Endothelial cell of umbilical vein (primary cell): ENCODE results near the gene MGLL. TPM values are rescaled to one million over a fixed set of nuclear protein-coding genes. Genes with fewer than 3 reads are reported as not detected.

ENCODE experiments used
- BruUV-seq: library from RNA; stranded (reverse); fragments of 400-500 nt; replicated peaks from 2 replicates; lab custom pipeline; 2021; lab: Mats Ljungman, UMichigan
- CTCF ChIA-PET: fragments of 300-600, 350-600 bp; sonication (Branson Sonifier 250); formaldehyde crosslinking; loops from one replicate; lab custom pipeline; 2021; ENCODE audit warnings: antibody characterized with exemption, inconsistent platforms; lab: Charles Lee
- POLR2A ChIA-PET: fragments of 300-600, 350-600 bp; sonication (Branson Sonifier 250); formaldehyde crosslinking; loops from one replicate; lab custom pipeline; 2021; ENCODE audit warnings: antibody characterized with exemption, inconsistent platforms; lab: Charles Lee
- DNase-seq: peaks from one replicate; pipeline ENCODE4 v3.0.0-alpha.2; 2011; ENCODE audit warnings: low read depth, low spot score
- FAIRE-seq: peaks from 2 replicates; lab custom pipeline; 2011; peaks lifted over from hg19 to GRCh38; lab: Jason Lieb, UNC
- H2AFZ ChIP-seq: 2 replicates; pipeline ENCODE4 v1.6.0; 2012; ENCODE audit warnings: low read depth, low read length, control low read depth, inconsistent platforms
- H3K27ac ChIP-seq: 2 replicates; pipeline ENCODE4 v1.5.1; 2011; ENCODE audit warnings: low read depth, mild to moderate bottlenecking, control low read depth, low read length, moderate library complexity; ENCODE audit not compliant: insufficient read depth
- H3K27me3 ChIP-seq, 2 experiments: 2 replicates each; pipeline versions ENCODE4 v1.6.0 to v1.6.1; 2011; ENCODE audit warnings: low read length in 2 of 2, mixed read lengths in 1 of 2; ENCODE audit not compliant: control insufficient read depth in 2 of 2, insufficient read depth in 2 of 2
- H3K36me3 ChIP-seq, 2 experiments: 2 replicates in 1 of 2; 3 replicates in 1 of 2; pipeline ENCODE4 v1.5.1; 2011; ENCODE audit warnings: low read length in 2 of 2, mild to moderate bottlenecking in 1 of 2, moderate library complexity in 1 of 2; ENCODE audit not compliant: control insufficient read depth in 2 of 2, insufficient read depth in 2 of 2; ENCODE audit errors: extremely low read depth in 1 of 2
- H3K4me1 ChIP-seq: 3 replicates; pipeline ENCODE4 v1.5.1; 2011; ENCODE audit warnings: mild to moderate bottlenecking, low read length; ENCODE audit not compliant: control insufficient read depth, insufficient read depth; ENCODE audit errors: extremely low read depth
- H3K4me2 ChIP-seq: 2 replicates; pipeline ENCODE4 v1.6.1; 2011; ENCODE audit warnings: low read length, control low read depth, mixed read lengths; ENCODE audit not compliant: insufficient read depth
- H3K4me3 ChIP-seq, 3 experiments: fragments of 200-600 bp in 1 of 3; sonication (generic), shearing (Covaris generic) in 1 of 3; replicated peaks in 1 of 3; 2 replicates each; pipeline ENCODE4 v1.5.1; 2011 to 2016; ENCODE audit warnings: control low read depth in 3 of 3, low read length in 3 of 3, mild to moderate bottlenecking in 2 of 3, inconsistent platforms in 1 of 3, low read depth in 1 of 3, moderate library complexity in 1 of 3; ENCODE audit not compliant: insufficient read depth in 1 of 3
- H3K79me2 ChIP-seq: 2 replicates; pipeline ENCODE4 v1.6.0; 2012; ENCODE audit warnings: low read length, inconsistent platforms; ENCODE audit not compliant: control insufficient read depth, insufficient read depth
- H3K9ac ChIP-seq: replicated peaks from 2 replicates; pipeline ENCODE3; 2011; ENCODE audit warnings: low read length, control low read depth; ENCODE audit not compliant: insufficient read depth; ENCODE audit errors: extremely low read depth
- H3K9me1 ChIP-seq: replicated peaks from 3 replicates; pipeline ENCODE4 v1.6.0; 2011; ENCODE audit warnings: mild to moderate bottlenecking, low read length; ENCODE audit not compliant: control insufficient read depth, insufficient read depth; ENCODE audit errors: extremely low read depth
- H3K9me3 ChIP-seq: replicated peaks from 2 replicates; pipeline ENCODE4 v1.5.1; 2012; ENCODE audit warnings: low read length, inconsistent platforms; ENCODE audit not compliant: control insufficient read depth, insufficient read depth
- H4K20me1 ChIP-seq: replicated peaks from 2 replicates; pipeline ENCODE3; 2011; ENCODE audit warnings: mild to moderate bottlenecking, low read length; ENCODE audit not compliant: control insufficient read depth, insufficient read depth; ENCODE audit errors: extremely low read depth
- EZH2 ChIP-seq: IDR thresholded peaks from 2 replicates; pipeline ENCODE4 v1.6.1; 2012; ENCODE audit warnings: borderline replicate concordance, low read depth, mild to moderate bottlenecking, moderate library complexity, low read length, inconsistent platforms; ENCODE audit not compliant: severe bottlenecking
- MYC ChIP-seq: IDR thresholded peaks from one replicate; pipeline ENCODE4 v1.6.1; 2011; ENCODE audit warnings: mild to moderate bottlenecking, low read depth, low read length
- POLR2A ChIP-seq: IDR thresholded peaks from 2 replicates; pipeline ENCODE4 v1.6.1; 2012; ENCODE audit warnings: low read depth, mild to moderate bottlenecking, control low read depth, low read length
- POLR2AphosphoS5 ChIP-seq: IDR thresholded peaks from 2 replicates; pipeline ENCODE4 v1.6.1; 2012; ENCODE audit warnings: low read depth, mild to moderate bottlenecking, control low read depth, low read length, moderate library complexity; ENCODE audit not compliant: insufficient read depth
- dilution Hi-C: fragments of 300-500 bp; cut with MboI; formaldehyde crosslinking; loops from one replicate; pipeline ENCODE4 v1.15.0; 2019; ENCODE audit warnings: low sequenced_read_pairs; ENCODE audit not compliant: extremely low pct_ligation_motif_present
- intact Hi-C: fragments of 100-400 bp; cut with micrococcal nuclease; formaldehyde crosslinking; loops from one replicate; pipeline ENCODE4 v1.10.0; 2022
- polyA plus RNA-seq, 4 experiments: library from polyadenylated mRNA; depleted of rRNA in 3 of 4; stranded (reverse) in 3 of 4; unstranded in 1 of 4; fragments of >200 nt; gene quantifications; 2 replicates each; pipeline versions ENCODE4 v1.2.1 to v1.2.3, GENCODE V29; 2011 to 2012; ENCODE audit warnings: missing spikeins in 1 of 4
- total RNA-seq: library from RNA; stranded (reverse); gene quantifications from 2 replicates; pipeline ENCODE4 v1.2.3, GENCODE V29; 2021
- TF ChIP-seq, protein P1 (sequence below): IDR thresholded peaks from 2 replicates; pipeline ENCODE4 v1.6.1; 2011; ENCODE audit not compliant: insufficient read depth, insufficient read length
- TF ChIP-seq, protein P2 (sequence below), 2 donors: IDR thresholded peaks; 1 replicate in 1 of 2; 2 replicates in 1 of 2; pipeline ENCODE4 v1.5.1; 2011; ENCODE audit warnings: low read length in 2 of 2, mild to moderate bottlenecking in 2 of 2, moderate library complexity in 2 of 2, control low read depth in 1 of 2, inconsistent platforms in 1 of 2, low read depth in 1 of 2; ENCODE audit not compliant: insufficient read depth in 1 of 2; ENCODE audit errors: extremely low read depth in 1 of 2

The MGLL gene
- total and polyA plus RNA-seq, 2 donors (not counting 3 experiments of a cell fraction or from before 2014, with no cell fraction given), result 30.7 to 60.2 TPM

DNA sequence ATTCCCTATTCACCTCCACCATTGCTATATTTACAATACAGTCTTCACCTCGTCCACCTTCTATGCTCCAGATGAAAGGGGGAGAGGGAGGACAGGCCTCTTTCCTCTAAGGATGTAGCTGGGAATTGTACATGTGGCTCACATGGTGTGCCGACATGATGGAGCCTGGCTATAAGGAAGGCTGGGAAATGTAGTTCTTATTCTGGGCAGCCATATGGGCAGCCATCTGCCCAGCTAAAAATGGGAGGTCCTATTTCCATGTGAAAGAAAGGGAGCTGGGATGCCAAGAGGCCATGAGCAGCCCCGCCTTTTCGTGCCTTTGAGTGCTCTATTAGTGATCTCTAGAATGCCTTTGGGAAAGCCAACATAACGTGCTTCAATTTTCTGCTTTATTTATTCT lies 27.1 kb upstream of the MGLL start:
- ChIA-PET POLR2A (no interaction called here), CTCF (interaction anchor here (1.8 kb wide), 1 partner anchor 20 kb away, joined by 4 read pairs; no protein-coding TSS in a partner anchor)
- Histone ChIP-seq H2AFZ (no peak overlapping the region), H3K79me2 (no peaks in the 10 kb centered on the region), H3K27ac (no peak overlapping the region), H3K4me1 (no peaks in the 10 kb centered on the region), H3K9ac (no peak overlapping the region), H4K20me1 (no peaks in the 10 kb centered on the region), H3K27me3 (peaks cover 0 to 15% of the 10 kb centered on the region in 2 experiments), H3K4me2 (no peak overlapping the region), H3K9me3 (no peaks in the 10 kb centered on the region), H3K4me3 (no peak overlapping the region), H3K9me1 (no peaks in the 10 kb centered on the region), H3K36me3 (no peaks in the 10 kb centered on the region)
- intact Hi-C loops, result no loop called here
- DNase-seq (no peak), FAIRE-seq (no peak)
- TF ChIP-seq EZH2 (no peak), MYC (no peak), POLR2A (no peak), POLR2AphosphoS5 (no peak)
- TF ChIP-seq, protein P1, sequence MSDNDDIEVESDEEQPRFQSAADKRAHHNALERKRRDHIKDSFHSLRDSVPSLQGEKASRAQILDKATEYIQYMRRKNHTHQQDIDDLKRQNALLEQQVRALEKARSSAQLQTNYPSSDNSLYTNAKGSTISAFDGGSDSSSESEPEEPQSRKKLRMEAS, result no peak
- TF ChIP-seq, protein P2, sequence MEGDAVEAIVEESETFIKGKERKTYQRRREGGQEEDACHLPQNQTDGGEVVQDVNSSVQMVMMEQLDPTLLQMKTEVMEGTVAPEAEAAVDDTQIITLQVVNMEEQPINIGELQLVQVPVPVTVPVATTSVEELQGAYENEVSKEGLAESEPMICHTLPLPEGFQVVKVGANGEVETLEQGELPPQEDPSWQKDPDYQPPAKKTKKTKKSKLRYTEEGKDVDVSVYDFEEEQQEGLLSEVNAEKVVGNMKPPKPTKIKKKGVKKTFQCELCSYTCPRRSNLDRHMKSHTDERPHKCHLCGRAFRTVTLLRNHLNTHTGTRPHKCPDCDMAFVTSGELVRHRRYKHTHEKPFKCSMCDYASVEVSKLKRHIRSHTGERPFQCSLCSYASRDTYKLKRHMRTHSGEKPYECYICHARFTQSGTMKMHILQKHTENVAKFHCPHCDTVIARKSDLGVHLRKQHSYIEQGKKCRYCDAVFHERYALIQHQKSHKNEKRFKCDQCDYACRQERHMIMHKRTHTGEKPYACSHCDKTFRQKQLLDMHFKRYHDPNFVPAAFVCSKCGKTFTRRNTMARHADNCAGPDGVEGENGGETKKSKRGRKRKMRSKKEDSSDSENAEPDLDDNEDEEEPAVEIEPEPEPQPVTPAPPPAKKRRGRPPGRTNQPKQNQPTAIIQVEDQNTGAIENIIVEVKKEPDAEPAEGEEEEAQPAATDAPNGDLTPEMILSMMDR (IDR thresholded peaks at IDR 0.05; ENCODE audit: extremely low read depth in 1 of 2, insufficient read depth in 1 of 2, low read depth in 1 of 2, low read length in 2 of 2), result no peak
- dilution Hi-C loops, result no loop called here
- BruUV-seq, result no TSS peak
